GM21423 (cell line): ENCODE measurements around the gene KCNN4.

ENCODE experiments used
- ATAC-seq: cut with Tn5 transposase; IDR thresholded peaks from one replicate; pipeline ENCODE4 v1.9.1; 2021; ENCODE audit warnings: mild to moderate bottlenecking, moderate library complexity; ENCODE audit not compliant: unreplicated experiment

Gene KCNN4

GRCh38 chr19:43721469-43722048, 59.2 kb downstream of the KCNN4 start:
- ATAC-seq, result no peak

GRCh38 chr19:43720936-43721335, 59.8 kb downstream of the KCNN4 start:
- ATAC-seq, result no peak

GRCh38 chr19:43719918-43720317, 60.9 kb downstream of the KCNN4 start:
- ATAC-seq, result no peak

- no peak for ATAC-seq
Measured at GRCh38 chr19:43719378-43719868, 61.4 kb downstream of the KCNN4 start.

- no peak for ATAC-seq
Measured at GRCh38 chr19:43718627-43719377, 62.0 kb downstream of the KCNN4 start.
